SU-DHL-6 (cell line): ENCODE measurements around the gene TNIK.

Experiments used
- CTCF ChIP-seq: fragments of 200-600 bp; sonication (generic); IDR thresholded peaks from one replicate; pipeline ENCODE4 v1.5.1; 2017; ENCODE audit warnings: antibody characterized with exemption, mild to moderate bottlenecking, low read length, moderate library complexity; ENCODE audit not compliant: insufficient read depth, poor library complexity, severe bottlenecking
- EZH2phosphoT487 ChIP-seq: fragments of 200-600 bp; sonication (generic), shearing (Covaris generic); conservative IDR thresholded peaks from 2 replicates; pipeline ENCODE4 v1.6.1; 2018; ENCODE audit warnings: mild to moderate bottlenecking, antibody characterized with exemption, low read length, moderate library complexity, mixed read lengths

GRCh38 chr3:171255236-171255806 is 204.9 kb downstream of the TNIK start:
- TF ChIP-seq CTCF (no peak), EZH2phosphoT487 (no peak)
